HG02610 (cell line): ENCODE measurements around the gene GPC6.

ENCODE experiments used
- ATAC-seq: cut with Tn5 transposase; IDR thresholded peaks from one replicate; pipeline ENCODE4 v1.9.1; 2021; ENCODE audit warnings: mild to moderate bottlenecking, moderate library complexity; ENCODE audit not compliant: unreplicated experiment

GPC6 gene

DNA sequence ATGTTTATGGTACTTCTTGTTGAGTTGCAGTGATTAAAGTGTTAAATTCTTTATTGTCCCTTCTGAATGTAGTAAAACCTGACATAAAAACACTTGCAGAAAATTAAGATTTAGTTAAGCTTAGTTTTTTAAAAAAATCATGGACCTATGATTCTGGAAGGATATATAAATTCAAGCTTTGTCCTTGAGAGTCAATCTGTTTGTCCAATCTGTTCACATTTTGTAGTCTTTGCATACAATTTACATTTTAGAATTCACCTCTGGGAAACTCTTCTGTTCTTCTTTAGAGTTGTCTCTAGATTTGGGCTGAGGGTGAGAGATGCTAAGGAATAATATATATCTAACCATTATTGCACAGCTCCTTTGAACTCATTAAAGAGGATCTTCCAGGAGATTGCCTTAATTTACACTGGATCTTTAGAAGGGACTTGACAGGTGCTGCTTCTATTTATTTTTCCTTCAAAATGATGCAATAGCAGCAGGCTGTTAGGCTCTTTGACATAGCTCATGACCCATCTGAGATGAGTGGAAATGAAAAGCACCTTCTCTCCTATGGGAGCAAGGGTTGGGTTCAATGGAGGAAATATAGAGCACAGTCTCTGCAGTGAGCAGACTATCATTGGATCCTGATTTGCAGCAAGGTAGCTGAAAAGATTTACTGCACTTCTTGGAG, 433.9 kb downstream of the GPC6 start:
- no peak for ATAC-seq

DNA sequence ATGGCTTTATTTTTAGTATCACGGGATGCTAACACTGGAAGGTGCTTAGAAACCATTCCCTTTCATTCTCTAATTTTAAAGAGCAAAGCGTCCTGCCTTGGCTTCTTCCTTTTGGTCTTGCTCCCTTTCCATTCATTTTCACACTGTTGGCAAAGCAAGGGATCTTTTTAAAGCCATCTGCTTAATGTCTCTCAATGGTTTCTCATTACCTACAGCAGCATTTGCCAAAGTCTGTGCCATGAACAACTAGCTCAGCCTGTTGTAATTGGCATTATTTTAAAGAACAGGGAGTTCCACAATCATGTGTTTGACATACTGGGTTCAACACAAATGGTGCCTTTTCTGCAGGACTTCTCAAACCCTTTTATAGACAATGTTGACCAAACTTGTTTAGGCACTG, 444.3 kb downstream of the GPC6 start:
- no peak for ATAC-seq

GRCh38 chr13:93672996-93673395, 446.4 kb downstream of the GPC6 start:
- no peak for ATAC-seq

DNA sequence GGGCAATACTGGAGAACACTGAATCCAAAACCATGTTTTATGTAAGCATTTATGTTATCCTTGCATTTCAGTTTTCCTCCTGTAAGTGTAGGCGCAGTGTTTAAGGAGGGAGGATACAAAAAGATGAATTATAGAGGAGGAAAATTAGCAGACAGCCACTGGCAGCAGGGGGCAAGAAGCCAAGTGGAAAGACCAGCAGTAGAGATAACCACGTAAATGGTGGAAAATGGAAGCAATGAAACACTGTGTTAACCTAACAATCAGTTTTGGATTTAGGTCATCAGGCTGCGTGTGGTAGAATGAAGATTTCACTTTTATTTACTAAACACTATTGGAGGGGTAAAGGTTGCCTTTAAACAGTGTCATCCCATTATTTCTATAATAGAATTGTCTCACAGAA, 447.3 kb downstream of the GPC6 start:
- no peak for ATAC-seq

- no peak for ATAC-seq
Measured at GRCh38 chr13:93674337-93674755, 447.7 kb downstream of the GPC6 start.

DNA sequence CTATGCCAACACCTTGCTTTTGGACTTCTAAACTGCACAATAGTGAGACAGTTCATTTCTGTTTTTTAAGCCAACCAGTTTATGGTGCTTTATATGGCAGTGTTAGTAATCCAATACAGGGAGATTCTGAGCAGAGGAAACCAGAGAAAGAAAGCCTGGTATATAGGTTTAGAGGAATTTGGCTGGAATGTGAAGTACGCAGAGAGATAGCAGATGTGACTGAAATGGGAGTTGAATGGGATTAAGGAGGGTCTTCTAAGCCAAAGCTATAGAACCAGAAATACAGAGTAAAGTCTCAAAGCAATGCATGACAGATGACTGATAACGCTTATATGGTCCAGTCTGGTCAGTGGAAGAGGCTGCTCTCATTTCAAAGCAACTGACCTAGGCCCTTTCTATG, 453.7 kb downstream of the GPC6 start:
- ATAC-seq: no peak

DNA sequence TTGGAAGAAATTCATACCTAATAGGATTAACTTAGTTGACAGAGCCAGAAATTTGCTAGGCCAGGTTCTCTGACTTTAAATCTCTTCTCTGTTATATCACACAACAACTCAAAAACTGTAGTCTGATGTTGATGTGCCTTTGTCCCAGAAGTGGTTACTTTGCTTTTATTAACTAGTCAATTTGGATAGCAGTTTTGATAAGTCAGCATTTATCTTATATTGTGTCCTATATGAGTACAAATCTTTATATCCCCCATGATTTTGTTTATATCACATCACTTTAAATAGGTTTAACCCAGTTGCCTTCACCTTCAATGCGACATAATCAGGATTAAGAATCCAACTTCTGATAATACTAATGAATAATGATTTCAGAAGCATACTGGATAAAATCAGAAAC, 459.3 kb downstream of the GPC6 start:
- ATAC-seq: no peak

- no peak for ATAC-seq
Measured at GRCh38 chr13:93686399-93686798, 459.8 kb downstream of the GPC6 start.

GRCh38 chr13:93687261-93687660, 460.7 kb downstream of the GPC6 start:
- ATAC-seq: no peak

GRCh38 chr13:93689333-93689732, 462.7 kb downstream of the GPC6 start:
- no peak for ATAC-seq

DNA sequence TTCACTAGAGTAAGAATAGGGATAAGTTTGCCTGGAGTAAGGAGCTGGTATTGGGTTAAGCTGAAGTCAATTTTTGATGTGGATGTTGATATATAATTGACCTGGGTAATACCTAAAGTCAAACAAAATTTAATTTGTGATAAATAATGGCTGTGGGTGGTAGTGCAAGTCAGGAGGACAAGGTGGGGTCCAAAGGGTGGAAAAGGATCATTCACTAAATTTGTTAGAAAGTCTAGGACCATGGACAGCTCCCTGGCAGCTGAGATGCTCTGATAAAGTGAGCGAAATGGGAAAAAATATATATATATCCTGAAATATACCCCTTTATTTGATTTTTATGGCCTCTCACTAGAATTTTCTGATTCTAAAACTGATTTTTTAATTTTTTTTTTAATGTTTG, 463.5 kb downstream of the GPC6 start:
- ATAC-seq: no peak

- ATAC-seq: no peak
Measured at GRCh38 chr13:93698016-93698613, 471.5 kb downstream of the GPC6 start.

- ATAC-seq: no peak
Measured at GRCh38 chr13:93700115-93700514, 473.5 kb downstream of the GPC6 start.

GRCh38 chr13:93708308-93709075, 481.9 kb downstream of the GPC6 start:
- ATAC-seq: no peak

GRCh38 chr13:93709506-93710244, 483.1 kb downstream of the GPC6 start:
- ATAC-seq: no peak

GRCh38 chr13:93714171-93714570, 487.6 kb downstream of the GPC6 start:
- no peak for ATAC-seq

GRCh38 chr13:93715866-93716265, 489.3 kb downstream of the GPC6 start:
- no peak for ATAC-seq

DNA sequence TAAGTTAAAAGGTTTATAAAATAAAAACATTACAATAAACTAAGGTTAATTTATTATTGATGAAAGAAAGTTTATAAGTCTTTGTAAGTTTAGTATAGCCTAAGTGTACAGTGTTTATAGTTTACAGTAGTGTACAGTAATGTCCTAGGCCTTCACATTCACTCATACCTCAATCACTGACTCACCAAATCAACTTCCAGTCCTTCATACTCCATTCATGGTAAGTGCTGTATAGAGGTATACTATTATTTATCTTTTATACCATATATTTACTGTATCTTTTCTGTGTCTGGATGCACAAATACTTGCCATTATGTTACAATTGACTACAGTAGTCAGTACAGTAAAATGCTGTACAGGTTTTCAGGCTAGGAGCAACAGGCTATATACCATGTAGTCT, 490.0 kb downstream of the GPC6 start:
- no peak for ATAC-seq

GRCh38 chr13:93721483-93721882, 494.9 kb downstream of the GPC6 start:
- ATAC-seq: no peak

- no peak for ATAC-seq
Measured at GRCh38 chr13:93723316-93723715, 496.7 kb downstream of the GPC6 start.

GRCh38 chr13:93724187-93724586, 497.6 kb downstream of the GPC6 start:
- no peak for ATAC-seq
